B cell (primary cell): ENCODE data around the gene C10orf53. TPM values are rescaled to one million over a fixed set of nuclear protein-coding genes. Genes with fewer than 3 reads are reported as not detected.

Source experiments
- ATAC-seq: fragments of 200-7000 bp; cut with Tn5 transposase; one replicate; pipeline ENCODE4 v1.10.0; 2021; ENCODE audit warnings: low read depth, mild to moderate bottlenecking, moderate number of reproducible peaks, moderate library complexity
- CTCF ChIA-PET: fragments of 350-600 bp; sonication (Branson Sonifier 250); formaldehyde crosslinking; loops from one replicate; lab custom pipeline; 2021; ENCODE audit warnings: antibody characterized with exemption, inconsistent platforms; lab: Charles Lee
- POLR2A ChIA-PET: fragments of 350-600 bp; sonication (Branson Sonifier 250); formaldehyde crosslinking; loops from one replicate; lab custom pipeline; 2021; ENCODE audit warnings: antibody characterized with exemption; lab: Charles Lee
- DNase-seq: peaks from one replicate; pipeline ENCODE4 v3.0.0; 2013
- H2AFZ ChIP-seq: 2 replicates; pipeline ENCODE4 v1.6.1; 2012; ENCODE audit warnings: mild to moderate bottlenecking, low read depth, low read length; ENCODE audit not compliant: insufficient read depth, poor library complexity, severe bottlenecking
- H3K27ac ChIP-seq, 2 donors: 1 replicate in 1 of 2; 2 replicates in 1 of 2; pipeline ENCODE4 v1.5.1; 2012 to 2013; ENCODE audit warnings: low read length in 2 of 2, mild to moderate bottlenecking in 2 of 2, moderate library complexity in 1 of 2
- H3K27me3 ChIP-seq, 4 experiments: fragments of 200-600 bp in 1 of 4; sonication (generic) in 1 of 4; replicated peaks in 1 of 4; 1 replicate in 2 of 4; 2 replicates in 2 of 4; pipeline versions ENCODE4 v1.6.1 to v1.7.0; 2013 to 2016; ENCODE audit warnings: low read length in 3 of 4, mild to moderate bottlenecking in 2 of 4, mixed read lengths in 1 of 4, moderate library complexity in 1 of 4; ENCODE audit not compliant: insufficient read depth in 4 of 4, control insufficient read depth in 3 of 4; ENCODE audit errors: control extremely low read depth in 1 of 4
- H3K36me3 ChIP-seq, 2 experiments: replicated peaks in 1 of 2; 1 replicate in 1 of 2; 2 replicates in 1 of 2; pipeline versions ENCODE4 v1.6.1 to v1.7.1; 2013; ENCODE audit warnings: low read length in 1 of 2; ENCODE audit not compliant: insufficient read depth in 2 of 2, control insufficient read depth in 1 of 2; ENCODE audit errors: control extremely low read depth in 1 of 2, extremely low read depth in 1 of 2
- H3K4me1 ChIP-seq, 2 donors: fragments of 200-600 bp in 1 of 2; sonication (generic) in 1 of 2; 1 replicate in 1 of 2; 2 replicates in 1 of 2; pipeline versions ENCODE4 v1.5.1 to v1.6.1; 2013 to 2017; ENCODE audit warnings: low read length in 2 of 2; ENCODE audit not compliant: control insufficient read depth in 2 of 2, insufficient read depth in 2 of 2
- H3K4me2 ChIP-seq: replicated peaks from 2 replicates; pipeline ENCODE3; 2012; ENCODE audit warnings: mild to moderate bottlenecking, low read depth, low read length; ENCODE audit not compliant: poor library complexity, severe bottlenecking
- H3K4me3 ChIP-seq, 5 experiments: fragments of 200-600 bp in 1 of 5; sonication (generic) in 1 of 5; 1 replicate in 3 of 5; 2 replicates in 2 of 5; pipeline versions ENCODE4 v1.5.1 to v1.7.0; 2011 to 2016; ENCODE audit warnings: low read length in 4 of 5, mild to moderate bottlenecking in 4 of 5, low read depth in 2 of 5, control low read depth in 1 of 5, moderate library complexity in 1 of 5; ENCODE audit not compliant: insufficient read depth in 1 of 5; ENCODE audit errors: control extremely low read depth in 1 of 5, extremely low read depth in 1 of 5
- H3K79me2 ChIP-seq: fragments of 200-600 bp; sonication (generic); one replicate; pipeline ENCODE4 v1.6.0; 2016; ENCODE audit warnings: low read length; ENCODE audit not compliant: control insufficient read depth, insufficient read depth
- H3K9ac ChIP-seq: fragments of 200-600 bp; sonication (generic); 2 replicates; pipeline ENCODE4 v1.6.1; 2017; ENCODE audit warnings: mild to moderate bottlenecking, low read length, moderate library complexity
- H3K9me3 ChIP-seq, 3 donors: one replicate each; pipeline versions ENCODE4 v1.6.1 to v1.7.1; 2013; ENCODE audit warnings: low read length in 2 of 3; ENCODE audit not compliant: control insufficient read depth in 2 of 3, insufficient read depth in 1 of 3; ENCODE audit errors: control extremely low read depth in 1 of 3
- H4K20me1 ChIP-seq: 2 replicates; pipeline ENCODE4 v1.6.0; 2012; ENCODE audit warnings: mild to moderate bottlenecking, low read length; ENCODE audit not compliant: insufficient read depth, control insufficient read depth, poor library complexity, severe bottlenecking
- H3K27ac Mint-ChIP-seq: one replicate; pipeline ENCODE4 v1.8.0; 2021; ENCODE audit warnings: mixed read lengths
- H3K27me3 Mint-ChIP-seq: one replicate; pipeline ENCODE4 v1.8.0; 2021; ENCODE audit warnings: mixed read lengths
- H3K4me1 Mint-ChIP-seq: one replicate; pipeline ENCODE4 v1.8.0; 2021; ENCODE audit warnings: mixed read lengths
- H3K4me3 Mint-ChIP-seq: one replicate; pipeline ENCODE4 v1.8.0; 2021; ENCODE audit warnings: mixed read lengths
- H3K9me3 Mint-ChIP-seq: one replicate; pipeline ENCODE4 v1.8.0; 2022; ENCODE audit warnings: mixed read lengths; ENCODE audit not compliant: insufficient read depth
- CTCF ChIP-seq: fragments of 200-600 bp; IDR thresholded peaks from one replicate; pipeline ENCODE4 v1.8.0; 2022; ENCODE audit warnings: antibody characterized with exemption, mild to moderate bottlenecking
- EZH2 ChIP-seq: IDR thresholded peaks from 2 replicates; pipeline ENCODE4 v1.6.1; 2012; ENCODE audit warnings: borderline replicate concordance, low read depth, mild to moderate bottlenecking, moderate library complexity, low read length; ENCODE audit not compliant: insufficient read depth, poor library complexity, severe bottlenecking
- WGBS: methylation state at CpG from one replicate; pipeline ENCODE4 v1.1.5; 2013; ENCODE audit warnings: missing lambda C conversion rate; ENCODE audit not compliant: insufficient coverage; 5-methylcytosine and 5-hydroxymethylcytosine counted together
- intact Hi-C: fragments of 100-400 bp; cut with micrococcal nuclease; formaldehyde crosslinking; loops from one replicate; pipeline ENCODE4 v1.10.0; 2022
- polyA plus RNA-seq: library from polyadenylated mRNA; depleted of rRNA; stranded (reverse); fragments of >200 nt; gene quantifications from 2 replicates; pipeline ENCODE4 v1.2.3, GENCODE V29; 2012
- total RNA-seq, 2 donors: library from RNA; stranded (reverse); fragments of 120-200 nt in 1 of 2; gene quantifications; 1 replicate in 1 of 2; 2 replicates in 1 of 2; pipeline versions ENCODE4 v1.2.3 to v1.2.4, GENCODE V29; 2013 to 2022

The C10orf53 gene
- total and polyA plus RNA-seq, 2 donors (not counting 1 experiment from before 2014, with no cell fraction given): not detected

GRCh38 chr10:49689882-49690510 is 10.5 kb downstream of the C10orf53 start:
- Histone ChIP-seq H3K36me3 (no peaks in the 10 kb centered on the region), H3K4me2 (no peak overlapping the region), H3K27ac (no peak overlapping the region), H4K20me1 (no peaks in the 10 kb centered on the region), H3K27me3 (peaks cover 0 to 40% (median 15%) of the 10 kb centered on the region in 4 experiments), H2AFZ (no peak overlapping the region), H3K9ac (no peak overlapping the region), H3K4me1 (no peaks in the 10 kb centered on the region), H3K9me3 (peaks cover 0 to 10% (median 3%) of the 10 kb centered on the region in 3 donors), H3K4me3 (no peak overlapping the region), H3K79me2 (no peaks in the 10 kb centered on the region)
- Mint-ChIP-seq H3K27ac (no peak overlapping the region), H3K27me3 (peaks cover 54% of the 10 kb centered on the region), H3K9me3 (peaks cover 6% of the 10 kb centered on the region), H3K4me3 (no peak overlapping the region), H3K4me1 (no peaks in the 10 kb centered on the region)
- WGBS: 22% methylated on average over 8 of the region's 12 CpGs
- no peak for ATAC-seq
- TF ChIP-seq CTCF (no peak), EZH2 (no peak)
- POLR2A ChIA-PET: no interaction called here
- intact Hi-C loops: no loop called here
- no peak for DNase-seq
- CTCF ChIA-PET: no interaction called here

- intact Hi-C loops: no loop called here
- DNase-seq: no peak
- Histone ChIP-seq H3K36me3 (no peaks in the 10 kb centered on the region), H2AFZ (no peak overlapping the region), H3K4me3 (no peak overlapping the region), H3K27me3 (peaks cover 0 to 40% (median 13%) of the 10 kb centered on the region in 4 experiments), H3K9ac (no peak overlapping the region), H3K9me3 (peaks cover 0 to 10% (median 3%) of the 10 kb centered on the region in 3 donors), H3K4me2 (no peak overlapping the region), H3K27ac (no peak overlapping the region), H3K4me1 (no peaks in the 10 kb centered on the region), H3K79me2 (no peaks in the 10 kb centered on the region), H4K20me1 (no peaks in the 10 kb centered on the region)
- no peak overlapping the region for H3K27ac Mint-ChIP-seq
- peaks cover 53% of the 10 kb centered on the region for H3K27me3 Mint-ChIP-seq
- H3K9me3 Mint-ChIP-seq: peaks cover 5% of the 10 kb centered on the region
- no peak overlapping the region for H3K4me3 Mint-ChIP-seq
- H3K4me1 Mint-ChIP-seq: no peaks in the 10 kb centered on the region
- TF ChIP-seq CTCF (no peak), EZH2 (no peak)
- ATAC-seq: no peak
- CTCF ChIA-PET: no interaction called here
- WGBS: 0% methylated on average over 1 of the region's 12 CpGs
- POLR2A ChIA-PET: no interaction called here
Measured at GRCh38 chr10:49690698-49691356, 11.4 kb downstream of the C10orf53 start.
